ENCODE results near the gene TSEN15.

Gene TSEN15

DNA sequence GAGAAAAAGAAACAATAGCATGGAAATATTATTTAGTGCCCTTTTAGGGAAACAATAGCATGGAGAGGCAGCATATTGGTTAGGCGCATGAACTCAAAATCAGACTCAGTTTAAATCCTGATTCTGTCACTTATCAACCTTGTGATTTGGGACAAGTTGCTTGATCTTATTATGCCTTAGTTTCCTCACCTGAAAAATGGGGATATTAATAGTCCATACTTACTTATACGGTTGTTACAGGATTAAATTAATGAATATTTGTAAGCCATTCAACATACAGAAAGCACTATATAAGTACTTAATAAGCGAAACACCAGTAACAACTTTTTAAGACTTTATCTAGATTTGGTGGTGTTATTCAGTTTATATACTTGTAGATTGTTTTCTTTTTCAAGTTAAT, 1.2 kb downstream of the TSEN15 start:
- no peak for DNase-seq (ENCODE audit: low spot score)
- no peak for FAIRE-seq

DNA sequence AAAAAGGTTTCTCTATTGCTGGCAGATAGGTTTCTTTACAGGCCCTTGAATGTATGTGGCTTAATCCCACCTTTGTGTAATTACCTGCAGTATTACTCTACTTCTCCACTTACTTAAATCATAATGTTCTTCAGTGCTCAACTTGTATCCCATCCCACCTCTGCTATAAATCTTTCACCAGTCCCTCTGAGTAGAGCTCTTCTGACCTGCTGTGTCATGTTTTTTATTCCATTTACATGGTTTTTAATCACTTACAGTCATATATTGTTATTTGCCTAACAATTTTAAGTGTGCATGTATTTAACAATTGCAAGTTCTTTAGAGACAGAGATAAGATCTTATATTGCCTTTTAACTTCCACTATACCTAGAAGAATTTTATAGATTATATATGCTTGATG, 2.4 kb downstream of the TSEN15 start:
- no peak for DNase-seq (ENCODE audit: low spot score)
- no peak for FAIRE-seq

DNA sequence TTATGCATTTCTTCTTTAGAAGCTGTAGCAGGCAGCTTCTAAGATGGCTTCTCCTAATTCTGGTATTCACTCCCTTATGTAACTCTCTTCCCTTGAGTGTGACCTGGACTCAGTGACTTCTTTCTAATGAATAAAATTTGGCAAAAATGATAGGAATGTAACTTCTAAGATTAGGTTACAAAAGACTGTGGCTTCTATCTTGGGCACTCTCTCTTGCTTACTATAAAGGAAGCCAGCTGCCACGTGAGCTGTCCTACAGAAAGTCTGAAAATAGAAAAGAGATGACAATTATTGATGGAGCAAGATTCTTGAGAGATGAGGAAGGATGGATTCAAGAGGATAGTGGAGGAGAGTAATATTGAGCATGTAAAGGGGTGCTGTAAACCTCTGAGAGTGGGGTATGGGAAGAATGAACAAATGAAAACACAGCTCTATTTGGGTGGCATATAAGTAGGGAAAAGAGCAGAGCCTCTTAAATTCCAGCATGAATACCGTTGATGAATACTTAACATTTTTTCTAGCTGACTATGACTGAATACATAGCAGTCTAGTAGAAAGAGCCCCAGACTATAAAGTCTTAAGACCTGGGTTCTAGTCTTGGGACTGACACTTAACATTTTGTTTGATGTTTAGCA, 5.5 kb downstream of the TSEN15 start:
- FAIRE-seq (peak; percentile 67), DNase-seq (ENCODE audit: low spot score) (peak; percentile 89)

DNA sequence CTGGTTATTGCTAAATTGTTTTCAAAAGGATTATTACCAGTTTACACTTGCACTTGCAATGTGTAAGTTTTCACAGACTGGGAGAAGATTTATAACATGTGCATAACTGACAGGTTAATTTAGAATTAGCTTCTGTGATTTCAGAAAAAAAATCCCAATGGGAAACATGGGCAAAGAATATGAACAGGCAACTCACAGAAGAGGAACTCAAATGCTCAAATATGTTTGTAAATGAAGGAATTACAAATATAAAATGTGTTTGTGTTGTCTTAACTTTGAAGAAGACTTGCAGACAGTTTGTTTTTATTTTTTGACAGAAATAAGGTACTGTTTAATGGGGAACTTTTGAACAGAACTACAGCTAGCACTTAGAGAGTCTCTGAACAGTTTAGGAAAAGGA, 8.4 kb downstream of the TSEN15 start:
- FAIRE-seq: no peak
- DNase-seq (ENCODE audit: low spot score): no peak

DNA sequence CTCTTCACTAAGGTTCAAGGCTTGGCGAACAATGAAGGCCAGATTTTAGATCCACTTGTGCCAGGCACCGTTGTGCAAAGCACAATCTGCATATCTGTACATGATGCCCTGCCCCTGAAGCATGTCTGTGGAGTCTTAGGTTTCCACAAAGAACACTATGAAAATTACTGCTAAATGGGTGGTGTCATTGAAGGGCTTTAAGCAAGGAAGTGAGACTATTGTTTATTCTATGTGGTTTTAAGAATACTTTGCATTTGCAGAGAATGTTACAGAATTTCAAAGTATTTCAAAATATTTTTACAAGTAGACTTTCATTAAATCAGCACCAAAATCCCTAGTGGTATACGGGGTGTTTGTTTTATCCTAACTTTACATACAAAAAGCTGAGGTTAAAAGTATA, 8.8 kb downstream of the TSEN15 start:
- DNase-seq (ENCODE audit: low spot score): no peak

DNA sequence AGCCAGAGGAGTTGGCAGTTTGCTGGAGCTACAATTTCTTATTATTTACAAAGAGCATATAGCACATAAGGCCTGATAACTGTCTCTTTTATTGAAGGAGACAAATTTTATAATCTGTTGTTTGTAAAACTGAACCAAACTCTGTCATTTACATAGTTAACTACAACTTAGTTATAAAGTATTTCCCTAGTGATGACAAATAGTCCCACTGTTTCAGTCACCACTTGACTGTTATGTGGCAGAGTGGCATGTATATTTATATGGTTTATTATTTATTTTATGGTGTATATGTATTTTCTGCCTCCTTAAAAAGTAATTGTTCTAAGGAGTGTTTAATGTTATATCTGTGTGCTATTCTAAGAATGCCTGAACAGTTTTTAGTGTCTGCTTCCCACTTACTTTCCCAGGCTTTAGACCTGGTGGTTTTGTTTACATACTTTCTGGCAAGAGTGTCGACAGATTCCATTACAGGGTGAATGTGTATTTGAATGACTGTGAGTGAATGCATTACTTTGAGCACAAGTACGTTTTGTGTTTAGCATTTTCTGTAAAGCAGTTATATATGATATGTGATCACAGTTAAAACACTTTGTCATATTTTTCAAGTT, 10.0 kb downstream of the TSEN15 start:
- DNase-seq (ENCODE audit: low spot score) (no peak), FAIRE-seq (no peak)

More for the DNA sequence above, 8.8 kb downstream of the TSEN15 start:
- no peak for FAIRE-seq

DNA sequence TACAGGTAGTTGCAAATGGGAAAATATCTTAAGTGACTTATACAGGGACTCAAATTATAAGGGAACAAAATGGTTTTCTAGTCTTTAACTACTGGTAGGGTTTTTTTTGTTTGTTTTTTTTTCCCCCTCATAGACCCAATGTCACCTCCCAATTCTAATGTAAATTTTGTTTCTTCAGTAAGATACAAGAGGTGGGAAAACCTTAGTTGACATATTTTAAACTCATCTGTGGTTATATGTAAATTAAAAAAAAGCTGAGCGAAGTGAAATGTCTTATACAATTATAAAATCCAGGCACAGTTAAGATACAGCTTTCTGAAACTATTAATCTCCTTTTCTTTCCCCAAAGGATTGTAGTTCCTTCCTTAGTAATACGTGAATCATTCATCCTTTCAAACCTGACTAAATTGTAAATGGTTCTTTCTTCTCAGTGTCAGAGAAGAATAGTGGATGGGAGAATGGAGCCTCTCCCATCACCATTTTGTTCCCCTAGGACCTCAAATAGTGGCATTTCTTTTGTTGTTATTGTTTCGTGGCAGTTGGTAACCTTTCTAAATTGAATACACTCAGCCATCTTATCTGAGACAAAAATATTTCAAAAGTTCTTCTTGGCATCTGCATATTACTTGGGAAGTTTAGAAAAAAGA, 11.2 kb downstream of the TSEN15 start:
- DNase-seq (ENCODE audit: low spot score): no peak
- FAIRE-seq: no peak

DNA sequence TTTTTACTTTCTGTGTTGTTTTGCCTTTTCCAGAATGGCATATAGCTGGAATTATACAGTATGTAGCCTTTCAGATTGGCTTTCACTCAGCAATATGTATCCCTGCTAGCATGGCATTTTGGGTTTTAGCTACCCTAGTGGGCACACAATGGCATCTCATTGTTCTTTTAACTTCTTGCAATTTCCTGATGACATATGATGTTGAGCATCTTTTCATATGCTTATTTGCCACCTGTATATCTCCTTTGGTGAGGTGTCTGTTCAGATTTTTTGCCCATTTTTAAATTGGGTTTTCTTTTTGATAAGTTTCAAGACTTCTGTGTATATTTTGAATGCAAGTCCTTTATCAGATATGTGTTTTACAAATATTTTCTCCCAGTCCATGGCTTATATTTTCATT, 14.0 kb downstream of the TSEN15 start:
- DNase-seq (ENCODE audit: low spot score) (no peak), FAIRE-seq (no peak)

DNA sequence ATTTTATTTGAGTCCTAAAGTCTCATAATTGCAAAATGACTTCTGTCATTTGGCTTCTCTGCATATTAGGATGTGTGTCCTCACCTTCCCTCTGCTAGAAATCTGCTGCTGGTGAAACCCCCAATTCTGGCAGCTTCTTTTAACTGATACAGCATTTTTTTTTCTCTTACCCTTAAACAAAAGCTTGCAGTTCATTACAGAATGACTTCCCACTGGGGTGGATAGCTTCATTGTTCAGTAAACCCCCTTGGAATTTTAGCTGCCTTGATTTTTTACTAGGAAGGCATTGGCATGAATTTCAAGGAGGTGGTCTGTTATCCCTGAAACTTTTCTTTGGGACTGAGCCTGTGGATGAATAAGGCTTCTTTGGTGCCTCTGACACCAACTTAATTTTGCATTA, 16.8 kb downstream of the TSEN15 start:
- no peak for DNase-seq (ENCODE audit: low spot score)
- FAIRE-seq: no peak

DNA sequence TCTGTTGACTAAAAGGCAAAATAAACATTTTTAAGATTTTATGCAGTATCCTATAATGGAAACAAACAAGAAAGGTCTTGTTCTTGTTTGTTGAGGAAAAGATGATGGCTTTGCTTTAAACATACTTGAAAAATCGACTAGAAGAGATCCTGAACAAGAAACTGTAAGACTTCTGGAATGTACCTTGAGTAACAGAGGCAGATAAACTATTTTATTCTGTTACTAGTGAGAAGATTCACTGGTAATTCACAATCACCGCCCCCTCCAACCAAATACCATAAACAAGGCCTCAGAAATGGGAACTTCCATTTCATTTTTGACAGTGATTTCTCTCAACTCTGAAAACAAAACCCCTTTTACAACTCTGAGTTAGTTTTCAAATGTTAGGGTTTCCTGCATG, 18.1 kb downstream of the TSEN15 start:
- DNase-seq (ENCODE audit: low spot score): no peak
- FAIRE-seq: no peak

DNA sequence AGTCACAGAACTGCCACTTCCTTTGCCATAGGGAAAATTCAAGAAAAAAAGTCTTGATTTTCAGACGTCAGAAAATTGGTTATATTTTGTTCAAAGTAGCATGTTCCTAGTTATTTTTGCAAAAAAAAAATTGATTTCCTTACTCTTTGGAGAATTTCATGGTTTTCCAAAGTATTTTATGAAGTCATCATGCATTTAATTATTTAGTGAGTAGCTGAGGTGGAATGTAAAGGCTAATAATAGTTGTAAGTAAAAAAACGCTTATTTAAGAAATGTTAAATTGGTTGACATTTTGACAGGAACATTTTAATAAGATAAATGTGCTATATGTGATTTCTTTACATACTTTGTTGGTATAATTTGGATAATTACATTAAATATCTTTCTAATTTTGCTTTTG, 20.8 kb downstream of the TSEN15 start:
- no peak for FAIRE-seq
- DNase-seq (ENCODE audit: low spot score): no peak

DNA sequence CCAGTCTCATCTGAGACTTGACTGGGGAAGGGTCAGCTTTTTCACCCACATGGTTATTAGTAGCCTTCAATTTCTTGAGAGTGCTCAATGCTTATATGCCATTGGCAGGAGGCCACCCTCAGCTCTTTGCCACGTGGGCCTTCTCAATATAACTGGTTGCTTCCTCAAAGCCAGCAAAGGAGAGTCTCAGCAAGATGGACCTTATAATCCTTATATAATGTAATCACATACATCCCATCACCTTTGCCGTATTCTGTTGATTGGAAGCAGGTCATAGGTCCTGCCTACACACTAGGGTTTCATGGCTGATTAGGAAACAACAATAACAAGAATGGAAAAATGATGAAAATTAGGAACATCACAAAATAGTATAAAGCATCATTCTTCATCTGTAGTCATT, 22.9 kb downstream of the TSEN15 start:
- FAIRE-seq (no peak), DNase-seq (ENCODE audit: low spot score) (no peak)

DNA sequence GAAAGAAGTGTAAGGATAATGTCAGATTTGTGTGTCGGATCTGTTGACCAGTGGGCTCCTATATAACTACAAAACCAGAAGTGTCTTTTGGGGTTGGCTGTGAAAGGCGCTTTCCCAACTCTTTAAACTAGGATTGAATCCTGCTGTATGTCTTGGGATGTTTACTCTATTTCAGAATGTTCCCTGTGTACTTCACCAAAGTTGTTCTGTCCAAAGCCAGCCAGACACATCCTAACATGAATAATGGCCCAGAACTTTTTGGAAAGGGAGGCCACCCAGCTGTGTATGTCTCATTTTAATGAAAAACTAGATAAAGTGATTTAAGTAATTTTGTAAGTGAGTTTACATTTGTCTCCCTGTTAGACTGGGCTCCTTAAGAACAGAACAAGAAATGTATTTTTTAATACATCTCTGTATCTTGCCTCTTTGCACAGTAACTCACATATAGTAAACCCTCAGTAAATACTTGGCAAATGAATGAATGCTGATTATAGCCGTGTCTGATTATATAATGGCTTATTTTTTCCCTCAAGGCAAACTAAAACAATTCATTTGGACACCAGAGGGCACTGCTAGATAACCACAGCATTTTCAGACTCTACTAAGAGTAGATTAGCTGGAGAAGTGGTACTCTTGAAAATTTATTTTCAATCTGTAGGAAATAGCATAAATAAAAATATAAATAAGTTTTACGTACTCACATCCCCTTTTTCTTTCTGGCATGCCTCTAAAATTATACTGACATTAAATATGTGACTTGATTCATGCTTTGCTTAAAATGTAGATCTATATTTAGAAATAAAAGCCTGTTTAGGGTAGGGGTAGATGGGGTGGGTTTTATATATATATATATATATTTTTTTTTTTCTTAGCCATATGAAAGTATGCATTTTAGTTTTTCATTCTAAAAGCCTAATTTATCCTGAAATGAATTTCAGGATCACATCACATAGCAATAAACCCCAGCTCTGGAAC, 23.8 kb downstream of the TSEN15 start:
- peak; percentile 65 for FAIRE-seq
- peak; percentile 50 for DNase-seq (ENCODE audit: low spot score)

DNA sequence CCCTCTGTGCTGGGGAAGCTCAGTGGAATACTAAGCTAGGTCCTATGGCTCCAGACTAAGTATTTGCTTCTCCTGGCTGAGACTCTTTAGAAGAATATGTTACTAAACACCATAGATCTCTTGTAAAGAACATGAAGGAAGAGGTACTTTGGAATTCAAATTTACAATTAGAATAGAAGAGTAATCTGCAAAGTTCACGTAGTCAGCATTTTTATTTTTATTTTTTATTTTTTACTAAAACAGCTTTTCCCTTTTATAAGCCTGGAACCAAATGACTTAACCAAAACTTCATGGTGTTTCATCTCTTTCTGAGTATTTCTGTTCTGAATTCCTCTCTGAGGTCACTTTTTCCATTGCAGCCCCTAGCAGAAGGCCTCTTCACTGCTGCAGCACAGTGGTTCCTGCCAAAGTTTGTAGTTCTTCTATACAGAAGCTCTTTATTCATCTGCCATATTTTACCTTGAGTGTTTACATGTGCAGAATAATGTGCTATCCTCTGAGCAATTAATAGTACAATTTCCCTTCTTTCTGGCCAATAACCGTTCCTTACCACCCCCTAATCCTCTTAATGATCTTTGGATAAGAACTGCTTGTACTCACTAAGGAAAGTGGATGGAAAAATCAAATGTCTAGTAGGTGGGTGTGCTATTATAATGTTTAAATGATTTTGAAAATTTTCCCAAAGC, 27.2 kb downstream of the TSEN15 start:
- FAIRE-seq: no peak

DNA sequence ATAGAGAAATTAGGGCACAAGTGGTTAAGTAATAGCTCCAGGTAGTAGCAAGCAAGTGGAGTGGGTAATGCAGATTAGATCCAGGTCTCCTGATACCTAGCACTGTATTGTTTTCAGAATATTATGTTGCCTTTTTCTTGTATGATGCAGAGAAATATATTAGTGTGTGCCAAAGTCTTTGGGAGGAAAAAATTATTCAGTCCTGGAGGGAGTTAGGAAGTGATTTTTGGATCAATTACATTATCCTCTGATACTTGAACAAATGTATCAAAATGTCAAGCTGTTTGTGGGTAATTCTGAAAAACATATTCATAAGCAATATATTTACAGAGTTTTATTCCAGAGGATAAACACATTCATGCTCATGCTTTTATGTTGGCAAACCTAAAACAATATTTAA, 28.8 kb downstream of the TSEN15 start:
- no peak for FAIRE-seq
- no peak for DNase-seq (ENCODE audit: low spot score)

More for the DNA sequence above, 27.2 kb downstream of the TSEN15 start:
- DNase-seq (ENCODE audit: low spot score): no peak

DNA sequence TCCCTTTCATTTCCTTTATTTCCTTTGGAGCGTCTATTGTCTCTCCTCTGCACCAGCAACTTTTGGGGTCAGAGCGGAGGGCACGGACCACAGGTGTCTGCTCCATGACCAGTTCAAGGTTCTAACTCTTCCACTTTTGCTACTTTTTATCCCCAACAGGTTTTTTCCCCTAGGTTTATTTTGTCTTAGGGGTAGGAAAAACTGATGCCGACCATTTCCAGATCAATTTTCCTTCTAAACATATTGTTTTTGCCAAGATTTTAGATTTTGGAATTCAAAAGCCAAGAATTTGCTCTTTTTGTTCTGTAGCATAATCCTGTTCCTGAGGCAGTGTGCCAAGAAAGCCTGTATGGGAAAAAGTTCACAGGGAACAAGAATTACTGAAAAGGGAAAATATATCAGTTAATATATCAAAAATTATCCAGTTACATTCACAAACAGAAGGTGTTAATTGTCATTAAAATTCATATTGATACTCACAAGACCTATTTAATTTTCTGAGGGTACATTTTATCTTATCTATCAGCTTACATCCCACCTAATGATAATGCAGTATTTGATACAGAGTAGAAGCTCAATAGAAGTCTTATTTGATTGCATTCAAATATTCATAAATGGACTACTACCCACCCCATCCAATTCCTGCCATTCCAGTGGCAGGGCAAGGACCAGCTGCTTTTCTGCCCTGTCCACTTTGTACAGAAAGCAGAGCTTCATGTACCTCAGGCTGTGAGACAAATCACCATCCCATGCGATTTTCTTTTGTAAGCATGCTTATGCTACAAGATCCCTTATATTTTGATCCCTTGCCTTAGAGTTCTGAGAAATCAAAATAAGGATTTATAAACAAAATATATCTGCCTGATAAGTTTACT, 31.2 kb downstream of the TSEN15 start:
- DNase-seq (ENCODE audit: low spot score) (no peak), FAIRE-seq (no peak)

DNA sequence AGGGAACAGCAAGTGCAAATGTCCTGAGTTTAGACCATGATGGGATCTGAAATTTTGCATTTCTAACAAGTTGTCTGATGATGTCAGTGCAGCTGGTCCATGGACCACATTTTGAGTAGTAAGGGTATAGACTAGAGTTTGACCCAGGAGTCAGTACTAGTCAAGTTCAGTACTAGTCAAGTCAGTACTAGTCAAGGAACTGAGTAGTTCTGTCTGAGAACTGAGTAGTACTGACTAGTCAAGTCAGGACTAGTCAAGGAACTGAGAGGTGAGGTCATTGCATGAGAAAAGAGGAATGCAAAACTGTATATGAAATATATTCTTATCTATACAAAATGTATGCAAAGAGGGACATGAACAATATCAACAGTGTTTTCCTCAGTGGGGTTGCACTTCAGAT, 34.1 kb downstream of the TSEN15 start:
- DNase-seq (ENCODE audit: low spot score) (no peak), FAIRE-seq (no peak)

DNA sequence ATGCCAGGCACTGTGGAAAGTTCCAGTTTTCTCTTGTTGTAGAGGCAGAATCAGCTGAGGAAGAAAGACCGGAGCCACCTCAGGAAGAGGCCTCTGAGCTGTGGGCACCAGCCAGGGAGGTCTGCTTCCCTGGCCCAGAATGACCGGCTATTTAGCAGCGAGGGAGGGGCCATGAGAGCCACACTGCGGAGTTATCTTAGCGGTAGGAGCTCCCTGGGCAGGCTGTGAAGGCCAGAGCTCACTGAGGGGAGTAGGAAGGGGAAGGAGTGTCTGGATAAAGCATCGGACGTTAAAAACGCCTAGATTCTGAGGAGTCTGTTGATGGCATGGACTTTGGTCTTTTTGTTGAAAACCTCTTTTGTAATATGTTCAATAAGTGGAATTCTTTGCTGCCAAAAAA, 36.5 kb downstream of the TSEN15 start:
- FAIRE-seq (no peak), DNase-seq (ENCODE audit: low spot score) (no peak)

DNA sequence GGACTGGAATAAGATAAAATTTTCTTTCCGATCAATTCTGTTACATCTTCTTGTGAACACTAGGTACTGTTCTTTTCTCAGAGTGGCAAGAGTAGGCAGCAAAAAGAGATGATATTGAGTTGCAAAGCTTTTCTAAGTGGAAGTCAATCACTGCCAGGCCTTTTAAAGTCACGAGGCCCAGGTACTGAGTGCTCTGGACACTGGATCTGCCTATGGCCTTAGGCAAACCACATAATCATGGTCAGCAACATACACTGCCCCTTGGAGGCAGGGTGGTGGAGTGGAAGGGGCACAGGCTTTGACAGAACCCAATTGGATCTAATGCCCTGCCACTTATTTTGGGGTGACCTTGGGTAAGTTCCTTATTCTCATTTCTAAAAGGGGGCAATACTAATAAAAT, 41.5 kb downstream of the TSEN15 start:
- DNase-seq (ENCODE audit: low spot score) (no peak), FAIRE-seq (no peak)

DNA sequence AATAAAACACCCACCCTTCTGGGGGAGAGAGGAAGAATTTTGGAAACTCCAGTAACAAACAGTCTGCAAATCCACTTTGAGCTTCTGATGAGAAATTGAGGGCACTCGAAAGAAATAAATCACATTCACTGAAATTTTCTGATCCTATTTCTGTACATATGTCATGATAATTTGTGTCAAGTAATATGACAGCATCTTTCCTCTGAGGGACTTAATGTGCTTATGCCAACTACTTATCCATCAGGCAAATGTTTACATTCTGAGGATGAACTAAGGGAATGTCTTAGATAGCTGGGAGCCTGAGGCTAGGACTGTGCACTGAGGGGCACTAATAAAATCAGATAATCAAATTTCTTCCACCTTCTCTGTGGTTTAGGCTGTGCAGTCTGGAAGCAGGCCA, 44.5 kb downstream of the TSEN15 start:
- FAIRE-seq: no peak
- DNase-seq (ENCODE audit: low spot score): no peak
